SIG-M5 (cell line): ENCODE data around the gene TPPP.
"Not testable (repeated sequence)": the region's sequence is repeated elsewhere in the genome, so short reads cannot be mapped to it uniquely, and the experiment has no call there.

Experiments used
- DNase-seq: peaks from one replicate; lab custom pipeline; 2025; lab: John Stamatoyannopoulos, UW

Gene TPPP

DNA sequence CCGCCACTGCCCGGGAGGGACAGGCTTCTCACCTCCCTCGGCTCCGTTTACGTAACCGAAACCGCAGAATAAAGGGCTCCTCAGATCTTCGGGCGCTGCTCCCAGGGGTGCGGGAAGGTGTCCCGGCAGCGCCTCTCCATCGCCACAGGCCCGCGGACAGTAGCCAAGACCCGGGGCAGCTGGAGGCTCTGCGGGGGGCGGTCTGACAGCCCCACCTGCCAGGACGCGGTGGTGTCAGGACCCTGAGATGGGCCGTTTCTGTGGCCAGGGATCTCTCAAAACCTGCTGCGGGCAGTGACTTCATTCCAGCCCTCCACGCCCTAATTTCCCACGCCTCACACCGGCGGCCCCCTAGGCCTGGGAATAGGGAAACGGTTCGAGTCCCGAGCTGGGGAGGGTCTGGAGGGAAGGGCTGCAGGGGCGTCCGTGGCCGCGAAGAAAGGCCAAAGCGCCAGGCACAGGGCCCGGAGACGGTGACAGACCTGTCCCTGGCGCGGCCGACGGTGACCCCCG is 567 bp downstream of the TPPP start:
- not testable (repeated sequence) for DNase-seq

DNA sequence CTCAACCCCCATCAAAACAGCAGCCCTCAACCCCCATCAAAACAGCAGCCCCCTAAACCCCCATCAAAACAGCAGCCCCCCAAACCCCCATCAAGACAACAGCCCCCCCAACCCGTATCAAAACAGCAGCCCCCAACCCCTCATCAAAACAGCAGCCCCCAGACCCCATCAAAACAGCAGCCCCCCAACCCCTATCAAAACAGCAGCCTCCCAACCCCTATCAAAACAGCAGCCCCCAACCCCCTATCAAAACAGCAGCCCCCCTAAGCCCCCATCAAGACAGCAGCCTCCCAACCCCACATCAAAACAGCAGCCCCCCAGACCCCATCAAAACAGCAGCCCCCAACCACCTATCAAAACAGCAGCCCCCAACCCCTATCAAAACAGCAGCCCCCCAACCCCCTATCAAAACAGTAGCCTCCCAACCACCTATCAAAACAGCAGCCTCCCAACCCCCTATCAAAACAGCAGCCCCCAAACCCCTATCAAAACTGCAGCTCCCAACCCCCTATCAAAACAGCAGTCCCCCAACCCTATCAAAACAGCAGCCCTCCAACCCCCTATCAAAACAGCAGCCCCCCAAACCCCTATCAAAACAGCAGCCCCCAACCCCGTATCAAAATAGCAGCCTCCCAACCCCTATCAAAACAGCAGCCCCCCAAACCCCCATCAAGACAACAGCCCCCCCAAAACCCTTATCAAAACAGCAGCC is 1.2 kb downstream of the TPPP start:
- no peak for DNase-seq

DNA sequence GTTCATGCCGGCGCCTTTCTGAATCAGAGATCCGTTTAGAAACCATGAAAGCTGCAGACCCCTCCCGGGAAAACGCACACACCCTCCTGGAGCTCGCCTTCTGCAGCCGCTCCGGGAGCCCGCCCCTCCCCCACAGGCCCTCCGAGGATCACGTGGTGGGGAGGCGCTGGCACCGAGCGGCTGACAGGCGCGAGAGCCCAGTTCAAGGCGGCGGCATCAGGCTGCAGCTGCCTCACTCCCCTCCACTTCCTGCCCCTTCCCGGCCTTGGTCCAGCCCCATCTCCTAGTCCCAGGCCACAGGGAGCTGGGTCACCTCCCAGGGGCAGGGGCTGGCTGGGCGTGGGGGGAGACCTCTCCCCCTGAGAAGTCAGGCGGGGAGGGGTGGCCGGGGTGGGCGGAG is 2.1 kb downstream of the TPPP start:
- DNase-seq = not testable (repeated sequence)

DNA sequence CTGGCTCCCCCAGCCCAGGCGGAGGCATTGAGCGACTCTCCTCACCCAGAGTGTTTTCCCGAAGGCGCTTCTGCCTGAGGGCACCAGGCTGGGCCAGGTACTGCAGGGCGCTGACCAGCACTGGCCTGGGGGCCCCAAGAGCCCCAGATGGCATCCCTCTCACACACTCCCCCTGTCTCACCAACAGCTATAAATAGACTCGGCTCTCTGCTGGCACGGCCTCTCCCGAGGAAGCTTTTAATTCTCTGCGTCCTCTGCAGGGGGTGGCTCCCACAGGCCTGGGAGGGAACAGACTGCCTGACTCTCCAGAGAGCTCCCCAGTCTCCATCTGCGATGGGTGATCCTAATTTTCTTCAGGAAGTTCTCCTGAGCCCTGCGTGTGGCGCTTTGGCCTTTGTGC is 2.9 kb downstream of the TPPP start:
- DNase-seq = not testable (repeated sequence)

DNA sequence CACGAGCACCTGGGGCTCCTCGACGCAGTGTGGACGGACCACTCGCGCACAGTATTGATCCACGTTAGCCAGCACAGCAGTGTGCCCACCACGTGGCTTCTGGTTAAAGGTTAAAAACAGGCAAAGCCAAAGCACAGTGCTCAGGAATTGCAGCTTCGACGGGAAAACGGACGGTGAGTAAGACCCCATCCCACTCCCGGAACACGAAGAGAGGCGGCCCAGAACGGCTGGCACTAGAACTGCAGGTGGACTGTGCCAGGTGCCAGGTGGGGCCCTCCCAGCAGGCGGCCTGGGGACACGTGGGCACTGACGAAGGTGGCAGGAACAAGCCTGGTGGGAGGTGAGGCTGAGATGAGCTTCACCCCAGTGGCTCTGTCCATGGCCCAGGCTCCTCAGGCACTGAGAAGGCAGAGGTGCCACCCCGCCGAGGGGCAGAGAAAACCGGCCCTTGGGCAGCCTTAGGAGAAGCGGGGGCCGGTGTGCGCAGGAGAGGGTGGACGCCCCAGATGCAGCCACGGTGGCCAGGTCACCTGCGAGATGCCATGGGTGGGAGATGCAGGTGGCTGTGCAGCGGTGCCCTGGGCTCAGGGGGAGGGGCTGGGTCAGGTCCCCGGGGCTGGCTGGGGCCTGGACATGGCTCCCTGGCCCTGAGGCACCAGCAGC is 4.7 kb downstream of the TPPP start:
- DNase-seq = not testable (repeated sequence)

DNA sequence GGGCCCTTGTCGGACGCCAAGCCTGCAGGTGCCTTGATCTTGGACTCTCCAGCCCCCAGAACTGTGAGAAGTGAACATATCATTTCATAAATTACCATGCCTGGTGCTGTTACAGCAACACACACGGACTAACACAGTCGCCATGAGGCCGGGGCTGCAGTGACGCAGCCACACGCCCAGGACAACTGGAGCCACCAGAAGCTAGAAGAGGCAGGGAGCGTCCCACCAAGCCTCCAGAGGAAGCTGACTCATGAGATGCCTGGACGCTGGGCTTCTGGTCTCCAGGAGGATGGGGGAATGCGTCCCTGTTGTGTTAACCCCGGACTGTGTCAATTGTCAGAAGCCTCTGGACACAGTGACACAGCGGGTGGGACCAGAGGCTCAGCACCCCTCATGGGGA is 6.2 kb downstream of the TPPP start:
- not testable (repeated sequence) for DNase-seq

DNA sequence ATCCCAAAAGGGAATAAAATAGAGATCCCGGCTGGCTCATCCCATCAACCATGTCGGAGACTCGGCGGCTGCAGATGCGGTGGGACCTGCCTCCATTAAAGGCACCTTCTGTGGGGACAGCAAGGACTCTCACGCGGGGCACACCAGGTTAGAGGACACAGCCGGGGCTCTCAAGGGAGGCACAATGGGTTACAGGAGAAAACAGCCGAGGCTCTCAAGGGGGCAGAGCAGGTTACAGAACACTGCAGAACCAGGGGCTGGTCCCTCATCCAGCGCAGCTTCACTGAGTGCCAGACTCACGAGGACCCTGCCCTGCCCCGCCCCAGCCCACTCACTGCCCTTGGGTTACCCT is 7.0 kb downstream of the TPPP start:
- DNase-seq = not testable (repeated sequence)

DNA sequence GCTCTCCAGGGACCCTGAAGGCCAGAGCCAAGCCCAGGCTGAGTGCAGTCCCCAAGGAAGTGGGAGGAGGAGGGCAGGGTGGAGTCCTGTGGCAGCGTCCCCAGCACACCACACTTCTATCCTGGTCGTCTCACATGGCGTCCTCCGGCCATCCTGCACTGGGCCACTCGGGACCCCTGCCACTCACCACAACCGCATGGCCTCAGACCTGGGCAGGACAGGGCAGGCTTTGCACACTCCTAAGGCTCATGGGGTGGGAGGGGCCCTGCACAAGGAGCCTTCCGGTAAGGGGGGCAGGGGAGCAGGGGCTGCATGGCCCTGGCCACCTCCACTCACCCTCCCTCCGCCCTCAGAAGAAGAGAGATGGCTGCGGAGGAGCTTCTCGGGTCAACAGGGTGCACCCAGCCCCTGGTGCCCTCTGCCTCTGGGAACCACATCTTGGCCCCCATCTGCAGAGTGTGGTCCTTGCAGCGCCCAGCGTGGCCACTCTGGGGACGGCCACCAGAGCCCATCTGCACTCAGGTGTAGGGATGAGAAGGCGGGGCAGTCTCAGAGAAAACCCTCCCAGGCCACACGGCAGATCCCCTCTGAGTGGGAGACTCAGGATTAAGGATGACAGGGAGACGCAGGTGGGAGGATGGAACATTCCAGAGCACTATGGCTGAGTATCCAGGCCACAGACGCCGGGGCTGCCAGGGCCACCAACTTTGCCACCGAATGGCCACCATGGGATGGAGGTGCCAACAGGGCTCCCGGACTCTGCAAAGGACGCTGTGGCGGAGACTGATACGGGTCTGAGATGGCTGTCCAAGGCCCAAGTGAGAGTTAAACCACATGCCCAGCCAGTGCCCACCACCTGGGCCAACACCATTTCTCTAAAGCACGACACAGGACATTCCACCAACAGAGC is 7.6 kb downstream of the TPPP start:
- no peak for DNase-seq

DNA sequence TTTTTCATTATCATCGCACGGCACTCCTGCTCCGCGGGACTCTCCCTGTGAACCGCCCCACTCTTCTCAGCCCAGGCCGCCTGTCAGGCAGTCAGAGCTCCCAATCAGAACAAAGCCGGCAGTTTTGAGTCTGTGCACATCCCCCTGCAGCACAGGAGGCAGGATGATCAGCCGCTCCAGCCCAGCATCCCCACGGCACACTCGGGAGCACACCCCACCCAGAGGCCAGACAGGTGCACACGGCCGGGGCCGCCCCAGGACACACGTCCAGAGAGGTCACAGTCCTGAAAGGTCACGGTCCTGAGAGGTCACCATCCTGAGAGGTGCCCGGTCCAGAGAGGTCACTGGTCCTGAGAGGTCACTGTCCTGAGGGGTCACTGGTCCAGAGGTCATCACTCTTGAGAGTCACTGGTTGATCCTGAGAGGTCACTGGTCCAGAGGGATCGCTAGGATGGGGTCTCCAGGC is 8.4 kb downstream of the TPPP start:
- no peak for DNase-seq

DNA sequence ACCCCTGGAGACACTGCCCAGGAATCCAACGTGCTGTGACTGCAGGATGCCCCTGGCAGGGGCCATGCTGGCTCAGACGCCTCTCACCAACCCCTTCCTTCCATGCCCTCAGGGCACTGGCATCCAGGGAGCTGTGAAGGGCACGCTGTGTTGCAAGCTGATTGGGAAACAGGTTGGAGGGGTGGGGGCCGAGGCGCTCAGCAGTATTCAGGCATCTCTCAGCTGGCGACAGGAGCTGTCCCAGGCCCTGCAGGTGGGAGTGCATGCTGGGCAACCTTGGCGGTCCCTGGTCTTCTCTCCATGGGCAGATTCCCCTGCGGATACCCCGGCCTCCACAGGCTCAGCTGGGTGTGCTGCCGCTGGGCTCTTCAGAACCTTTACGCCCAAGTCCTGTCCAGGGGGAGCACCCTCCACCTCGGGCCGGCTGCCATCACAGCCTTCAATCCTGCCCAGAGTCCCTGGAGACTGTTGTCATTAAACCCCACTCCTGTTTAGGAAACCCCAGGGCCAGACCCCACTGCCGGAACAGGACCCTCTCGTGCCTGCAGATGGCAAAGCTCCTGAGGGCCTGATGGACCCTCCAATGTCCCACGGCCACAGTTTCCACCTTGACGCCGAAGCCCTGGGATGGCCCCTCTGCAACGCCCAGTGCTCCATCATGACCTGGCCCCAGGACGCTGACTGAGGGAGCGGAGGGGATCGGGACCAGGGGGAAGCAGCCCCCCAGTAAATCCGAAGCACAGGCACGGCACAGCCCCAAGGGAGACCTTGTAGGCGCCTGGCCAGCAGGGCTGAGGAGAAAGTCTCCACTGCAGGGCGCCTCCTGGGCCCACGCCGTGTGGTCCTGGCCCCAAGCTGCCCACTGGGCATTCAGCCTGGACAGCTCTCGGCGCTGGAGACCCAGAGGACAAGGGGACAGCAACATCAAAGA is 9.3 kb downstream of the TPPP start:
- no peak for DNase-seq

DNA sequence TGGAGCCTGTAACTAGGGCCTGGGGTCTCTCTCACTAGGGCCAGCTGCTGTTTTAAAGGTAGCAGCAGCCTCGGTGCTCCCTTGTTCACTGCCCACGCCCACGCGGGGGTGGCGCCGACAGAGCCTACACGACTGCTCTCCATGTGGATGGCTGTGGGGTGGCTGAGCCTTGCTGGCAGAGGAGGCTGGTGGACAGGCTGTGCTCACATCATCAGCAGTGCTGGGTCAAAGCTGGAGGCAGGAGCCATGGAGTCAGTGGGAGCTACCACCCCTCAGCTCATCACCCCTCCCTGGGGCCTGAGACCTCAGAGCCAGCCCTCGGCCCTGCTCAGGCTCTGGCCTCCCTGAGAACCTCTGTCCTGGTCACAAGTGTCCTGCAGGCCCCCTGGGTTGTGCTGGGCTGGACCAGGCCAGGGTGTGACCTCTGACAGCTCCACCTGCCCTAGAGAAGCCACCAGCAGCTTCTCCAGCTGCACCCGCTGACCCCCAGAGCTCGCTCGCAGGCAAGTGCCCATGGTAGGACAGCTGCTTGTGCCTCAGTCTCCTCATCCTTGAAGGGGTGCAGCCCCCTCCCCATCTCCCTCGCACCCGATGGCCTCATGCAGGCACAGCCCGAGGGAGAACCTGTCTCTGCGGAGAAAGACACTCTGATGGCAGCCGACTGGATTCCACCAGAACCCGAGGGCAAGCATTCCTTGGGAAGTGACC is 10.3 kb downstream of the TPPP start:
- not testable (repeated sequence) for DNase-seq

DNA sequence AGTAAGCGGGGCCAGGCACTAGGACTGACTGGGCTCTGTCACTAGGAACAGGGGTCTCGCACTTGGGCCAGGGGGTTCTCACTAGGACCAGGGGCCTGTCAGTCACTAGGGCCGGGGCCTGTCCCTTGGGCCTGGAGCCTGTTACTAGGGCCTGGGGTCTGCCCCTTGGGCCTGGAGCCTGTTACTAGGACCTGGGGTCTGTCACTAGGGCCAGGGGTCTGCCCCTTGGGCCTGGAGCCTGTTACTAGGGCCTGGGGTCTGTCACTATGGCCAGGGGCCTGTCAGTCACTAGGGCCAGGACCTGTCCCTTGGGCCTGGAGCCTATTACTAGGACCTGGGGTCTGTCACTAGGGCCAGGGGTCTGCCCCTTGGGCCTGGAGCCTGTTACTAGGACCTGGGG is 10.9 kb downstream of the TPPP start:
- DNase-seq = not testable (repeated sequence)

DNA sequence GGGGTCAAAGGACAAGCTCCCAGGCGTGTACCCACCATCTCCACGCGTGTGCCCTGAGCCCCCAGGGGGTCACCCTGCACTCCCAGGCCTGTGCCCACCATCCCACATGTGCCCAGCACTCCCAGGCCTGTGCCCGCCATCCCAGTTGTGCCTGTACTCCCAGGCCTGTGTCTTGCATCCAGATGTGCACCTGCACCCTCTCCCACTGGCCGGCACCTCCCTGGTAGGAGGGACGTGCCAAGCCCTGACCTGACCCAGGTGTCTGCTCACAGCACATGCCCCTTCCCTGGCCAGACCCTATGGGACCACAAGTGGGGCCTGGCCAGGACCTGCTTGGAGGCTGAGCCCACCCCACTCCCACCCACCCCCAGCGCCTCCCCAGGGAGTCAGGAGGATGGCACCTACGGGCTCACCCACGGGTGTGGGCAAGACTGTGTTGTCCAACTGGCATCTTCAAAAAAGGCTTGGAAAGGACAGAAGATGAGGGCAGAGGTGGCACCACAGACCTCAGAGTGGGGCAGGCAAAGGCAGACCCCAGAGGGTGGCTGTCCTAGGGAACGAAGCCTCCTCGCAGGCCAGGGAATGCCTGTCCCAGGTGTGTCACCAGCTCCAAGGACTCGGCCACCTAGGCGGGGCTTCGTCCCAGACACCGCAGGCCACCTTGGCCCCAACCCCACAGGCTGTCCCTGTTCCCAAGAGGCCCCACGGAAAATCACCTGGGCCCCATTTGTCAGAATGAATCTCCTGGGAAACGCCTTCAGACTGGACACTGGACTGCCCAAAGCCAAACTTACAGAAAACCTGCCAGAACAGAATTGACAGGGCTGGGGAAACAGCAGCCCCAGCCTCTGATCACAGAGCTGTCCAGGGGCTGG is 11.6 kb downstream of the TPPP start:
- DNase-seq = not testable (repeated sequence)

DNA sequence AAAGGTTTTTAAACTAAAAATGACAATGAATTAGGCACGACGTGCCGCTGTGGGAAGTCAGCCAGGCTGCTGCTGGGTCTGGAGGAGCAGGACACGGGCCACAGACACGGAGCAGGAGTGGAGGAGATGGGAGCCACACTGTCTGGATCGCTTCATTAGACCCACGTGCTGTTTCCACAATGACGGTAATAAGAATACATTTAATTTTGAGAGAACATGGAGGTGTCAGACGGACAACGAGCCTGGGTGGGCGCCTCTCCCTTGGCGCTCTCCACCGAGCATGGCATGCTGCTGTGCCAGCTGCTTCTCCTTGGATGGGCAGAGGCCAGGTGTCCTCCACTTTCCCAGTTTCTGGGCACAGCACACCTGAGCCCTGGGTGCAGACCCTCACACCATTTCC is 12.3 kb downstream of the TPPP start:
- DNase-seq = not testable (repeated sequence)

DNA sequence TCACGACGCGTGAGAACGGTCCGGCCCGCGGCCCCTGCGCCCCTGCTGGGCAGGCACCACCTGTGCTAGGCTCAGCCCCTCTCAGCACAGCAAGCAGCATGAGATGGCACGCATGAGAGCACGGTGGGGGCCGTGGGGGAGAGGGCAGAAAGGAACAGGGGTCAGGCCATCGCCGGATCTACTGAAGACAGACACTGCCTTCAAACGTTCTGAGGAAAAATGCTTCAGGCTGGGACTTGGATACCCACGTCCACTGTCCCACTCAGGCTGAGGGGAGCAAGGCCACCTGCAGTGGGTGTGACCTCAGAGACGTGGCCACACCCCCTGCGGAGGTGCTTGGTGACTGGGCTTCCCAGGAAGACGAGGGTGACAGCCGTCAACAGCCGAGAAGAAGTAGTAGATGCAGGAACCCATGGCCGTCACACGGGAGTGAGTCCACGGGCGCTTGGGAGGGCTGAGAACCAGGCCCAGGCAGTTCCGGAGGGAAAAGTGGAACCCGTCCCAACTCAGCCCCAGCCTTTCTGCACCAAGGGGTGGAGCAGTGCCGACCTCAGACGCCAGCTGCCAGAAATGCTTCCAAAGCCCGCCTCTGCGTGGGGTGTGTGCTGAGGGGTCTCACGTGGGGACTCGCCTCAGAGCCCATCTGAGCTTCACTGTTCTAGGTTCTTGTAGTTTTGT is 12.9 kb downstream of the TPPP start:
- not testable (repeated sequence) for DNase-seq

DNA sequence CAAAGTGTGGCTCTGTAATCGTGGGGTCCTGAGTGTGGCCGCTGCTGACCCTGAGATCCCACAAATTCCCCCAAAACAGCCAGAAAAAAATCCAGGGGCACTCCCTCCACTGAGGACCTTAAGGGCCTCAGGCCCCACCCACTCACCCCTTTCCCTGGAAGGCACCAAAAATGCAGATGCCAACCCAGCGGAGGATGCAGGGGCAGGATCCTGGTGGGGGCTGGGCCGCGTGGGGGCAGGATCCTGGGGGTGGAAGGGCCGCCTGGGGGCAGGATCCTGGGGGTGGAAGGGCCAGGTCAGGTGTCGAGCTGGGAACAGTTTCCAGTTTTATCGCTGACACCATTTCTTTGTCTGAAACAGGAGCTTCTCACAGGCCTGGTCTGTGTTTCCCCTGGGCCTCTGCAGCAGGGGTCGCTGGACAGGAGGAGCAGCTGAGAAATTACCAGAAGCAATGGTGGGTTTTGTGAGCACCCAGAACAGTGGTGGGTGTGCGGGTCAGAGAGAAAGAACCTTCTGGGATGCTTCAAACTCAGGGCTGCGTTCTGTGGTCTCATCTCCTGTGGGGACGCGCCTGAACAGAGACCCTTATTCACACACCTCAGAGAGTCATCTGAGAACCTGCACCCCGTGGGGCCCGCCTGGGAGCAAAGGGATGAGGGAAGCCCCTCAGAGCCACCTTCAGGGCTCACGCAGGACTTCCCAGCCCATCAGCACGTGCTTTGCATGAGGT is 13.8 kb downstream of the TPPP start:
- DNase-seq = not testable (repeated sequence)

DNA sequence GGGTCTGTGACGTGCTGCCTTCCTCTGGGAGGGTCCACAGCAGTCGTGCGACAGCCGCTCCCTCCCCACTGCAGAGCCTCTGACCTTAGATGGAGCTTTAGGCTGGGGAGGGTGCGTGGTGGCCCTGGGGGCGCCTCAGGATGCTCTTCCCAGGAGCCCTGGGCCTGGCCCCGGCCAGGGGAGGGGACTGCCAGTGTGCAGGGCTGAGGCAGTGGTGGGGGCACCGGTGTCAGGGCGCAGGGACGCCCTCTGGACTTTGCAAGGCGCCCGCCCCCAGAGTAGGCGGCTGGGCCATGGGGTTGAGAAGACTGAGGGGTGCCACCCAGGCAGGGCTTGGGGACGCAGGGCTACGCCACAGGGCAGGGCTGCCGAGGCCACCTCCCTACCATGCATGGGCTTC is 14.6 kb downstream of the TPPP start:
- not testable (repeated sequence) for DNase-seq
